T47D (cell line): ENCODE results near the gene CRYBA2.

Source experiments
- DNase-seq, 2 experiments: peaks; one replicate each; pipeline versions ENCODE4 v3.0.0 to v3.0.0-alpha.2; 2011 to 2012; ENCODE audit warnings: low read depth in 1 of 2, low spot score in 1 of 2
- JUND ChIP-seq: IDR thresholded peaks from 2 replicates; pipeline ENCODE4 v1.6.1; 2012; ENCODE audit warnings: low read depth
- in situ Hi-C: cut with HindIII; loops from 2 replicates; pipeline ENCODE4 v1.10.0; 2016; ENCODE audit warnings: low sequenced_read_pairs, low pct_unique_long_range_greater_than_20kb

The CRYBA2 gene, protein sequence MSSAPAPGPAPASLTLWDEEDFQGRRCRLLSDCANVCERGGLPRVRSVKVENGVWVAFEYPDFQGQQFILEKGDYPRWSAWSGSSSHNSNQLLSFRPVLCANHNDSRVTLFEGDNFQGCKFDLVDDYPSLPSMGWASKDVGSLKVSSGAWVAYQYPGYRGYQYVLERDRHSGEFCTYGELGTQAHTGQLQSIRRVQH

DNA sequence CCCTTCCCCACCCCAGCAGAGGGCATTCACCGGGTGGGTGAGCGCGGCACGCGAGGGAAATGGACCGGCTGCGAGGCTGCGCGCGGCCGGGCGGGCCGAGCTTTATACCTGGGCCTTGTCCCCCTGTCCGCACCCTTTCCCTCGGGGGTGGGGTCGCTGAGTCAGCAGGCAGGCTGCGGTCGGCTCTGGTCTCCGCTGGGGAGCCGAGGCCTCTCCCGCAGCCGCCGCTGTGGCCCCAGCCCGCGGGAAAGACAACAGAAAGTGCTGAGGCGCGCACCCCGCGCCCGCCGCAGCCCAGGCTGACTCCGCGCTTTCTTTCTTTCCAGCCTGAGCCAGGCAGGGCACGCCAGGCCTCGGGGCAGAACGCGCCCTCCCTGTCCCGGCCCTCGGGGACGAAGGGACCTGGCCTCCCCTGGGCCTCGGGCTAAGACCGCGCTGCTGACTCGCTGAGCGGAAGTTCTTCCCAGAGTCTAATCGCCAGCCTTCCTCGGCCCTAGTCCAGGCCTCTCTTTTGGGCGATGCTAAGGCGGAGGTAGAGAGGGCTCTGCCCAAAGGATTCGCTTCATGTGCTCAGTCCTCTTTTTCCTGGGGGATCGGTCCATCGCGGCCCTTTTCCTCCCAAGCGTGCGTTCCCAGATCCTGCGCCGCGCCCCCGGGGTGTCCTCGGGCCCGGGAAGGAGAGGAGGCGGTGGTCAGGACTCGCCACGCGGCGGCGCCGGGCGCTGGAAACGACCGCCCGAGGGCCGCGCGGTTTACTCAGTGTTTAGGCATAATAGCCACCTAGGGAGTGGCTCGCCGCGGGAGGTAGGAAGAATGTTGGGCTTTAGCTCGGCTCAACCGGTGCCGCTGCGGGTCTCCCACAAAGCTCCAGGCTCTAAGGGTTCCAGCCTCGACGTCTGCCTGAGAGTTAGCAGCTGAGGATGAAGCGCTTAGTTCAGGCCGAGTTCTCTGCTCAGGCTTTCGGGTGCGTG lies at the start of gene CRYBA2:
Gene CRYBA2 (minus strand): TSS at position 78 of the 971 bp plus-strand sequence. CDS start 246 bp downstream, outside the sequence.
- in situ Hi-C loops, result no loop called here
- no peak for TF ChIP-seq JUND
- DNase-seq, result no peak

DNA sequence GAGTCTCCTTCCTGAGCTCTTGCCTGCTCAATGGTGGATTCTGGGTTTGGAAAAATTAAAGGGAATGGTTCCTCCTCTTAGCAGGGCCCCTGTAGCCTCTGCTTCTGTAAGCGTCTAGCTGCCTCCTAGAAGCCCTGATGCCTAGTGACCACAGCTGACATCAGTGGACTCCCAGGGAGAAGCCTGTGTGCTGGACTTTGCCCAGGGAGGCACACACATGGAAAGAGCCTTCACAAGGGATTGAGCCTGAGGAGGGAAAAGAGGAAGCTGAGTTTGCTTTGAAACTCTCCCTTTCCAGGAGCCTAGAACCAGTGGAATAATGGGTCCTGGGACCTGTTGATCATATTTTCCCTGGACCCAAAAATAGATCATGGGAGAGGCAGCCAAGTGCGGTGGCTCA lies 49.5 kb upstream of the CRYBA2 start:
- in situ Hi-C loops, result no loop called here
- DNase-seq, result no peak

DNA sequence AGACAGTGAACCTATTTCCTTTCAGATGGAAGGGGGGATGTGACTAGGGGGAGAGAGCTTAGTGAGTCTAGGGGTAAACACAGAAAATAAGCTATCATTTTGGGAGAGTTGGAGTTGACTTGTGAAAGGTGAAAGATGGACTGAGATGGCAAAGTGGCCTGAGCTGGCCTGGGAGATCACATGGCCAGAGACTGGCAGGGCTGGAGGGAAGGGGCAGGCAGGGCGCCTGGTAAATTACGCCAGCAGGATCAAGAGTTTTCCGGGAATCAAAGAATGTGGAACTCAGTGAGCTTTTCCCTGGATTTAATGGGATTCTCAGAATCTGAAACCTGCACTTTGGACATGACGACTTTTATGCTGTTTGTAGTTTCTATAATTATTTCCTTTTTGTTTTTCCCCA lies 48.9 kb upstream of the CRYBA2 start:
- DNase-seq, result no peak
- TF ChIP-seq JUND, result no peak
- in situ Hi-C loops, result no loop called here

More for the DNA sequence above, 49.5 kb upstream of the CRYBA2 start:
- TF ChIP-seq JUND, result no peak

DNA sequence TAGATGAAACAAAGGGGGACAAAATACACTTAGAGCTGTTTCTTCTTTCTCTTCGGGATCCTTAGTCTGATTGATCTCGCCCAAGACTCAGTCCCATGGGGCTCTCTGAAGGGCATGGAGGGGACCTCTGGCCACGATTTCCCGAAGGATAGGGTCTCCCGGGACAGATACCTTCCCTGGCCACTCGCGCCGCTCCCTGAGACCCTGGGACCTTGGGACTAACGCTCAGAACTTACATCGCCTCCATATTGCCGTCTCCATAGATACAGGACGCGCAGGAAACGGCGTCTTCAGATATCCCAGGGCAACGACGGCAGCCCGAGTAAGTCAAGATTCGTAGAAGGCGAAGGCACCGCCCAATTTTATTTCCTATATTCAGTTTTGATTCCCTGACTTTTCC lies 48.0 kb upstream of the CRYBA2 start, which contains the start of gene CFAP65:
Gene CFAP65 (minus strand): TSS at position 265 of the 400 bp plus-strand sequence. CDS start 2,468 bp downstream, outside the sequence.
- peak in 1 of 2 experiments; percentile 57 for DNase-seq
- no peak for TF ChIP-seq JUND
- in situ Hi-C loops, result no loop called here

DNA sequence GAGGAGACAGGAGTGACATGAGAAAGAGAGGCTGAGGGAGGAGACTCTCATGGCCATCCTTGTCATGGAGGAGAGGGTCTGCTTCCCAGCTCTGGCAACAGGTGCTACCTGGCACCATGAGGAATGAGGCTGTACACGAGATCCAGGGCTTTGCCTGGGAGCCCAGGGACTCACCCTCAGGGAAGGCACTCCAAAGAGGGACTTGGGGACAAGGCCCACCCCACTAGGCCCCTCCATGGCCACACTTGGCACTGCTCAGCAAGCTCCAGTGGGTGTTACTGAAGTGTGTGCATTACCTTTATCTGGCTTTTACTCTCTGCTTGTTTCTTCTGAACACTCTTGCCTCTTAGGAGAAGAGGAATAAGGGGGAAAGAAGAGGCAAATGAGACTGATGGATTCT lies 45.4 kb upstream of the CRYBA2 start:
- DNase-seq, result no peak
- in situ Hi-C loops, result no loop called here
- TF ChIP-seq JUND, result no peak

DNA sequence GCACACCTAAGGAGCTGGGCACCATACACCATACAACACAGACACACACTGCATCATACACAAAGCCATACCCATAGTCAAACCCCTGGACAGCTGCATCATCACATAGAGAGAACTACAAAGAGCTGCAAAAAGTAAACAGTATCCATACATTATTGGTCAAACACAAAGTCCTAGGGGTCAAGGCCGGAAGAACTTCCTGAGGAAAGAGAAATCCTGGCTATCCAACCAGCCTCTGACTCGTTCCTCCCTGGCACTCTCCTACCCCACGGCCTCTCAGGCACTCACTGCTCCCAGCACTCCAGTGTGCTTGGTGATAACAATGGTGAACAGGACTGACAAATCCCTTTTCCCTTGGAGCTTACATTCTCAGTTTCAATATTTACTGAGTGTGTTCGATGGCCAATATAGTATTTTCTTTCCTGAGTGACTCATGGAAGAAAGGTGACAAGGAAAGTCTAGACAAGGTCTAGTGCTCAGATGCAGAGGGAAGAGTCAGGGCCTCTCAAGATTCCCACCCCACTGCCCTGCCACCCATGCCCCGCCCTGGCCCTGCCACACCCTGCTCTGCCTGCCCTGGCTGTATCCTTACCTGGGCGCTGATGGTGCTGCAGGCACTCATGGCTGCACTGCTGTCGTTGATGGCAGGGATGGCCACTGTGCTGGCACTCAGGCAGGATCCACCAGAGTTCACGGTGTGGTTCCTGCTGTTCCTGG lies 44.7 kb upstream of the CRYBA2 start:
- no peak for DNase-seq
- TF ChIP-seq JUND, result no peak
- in situ Hi-C loops, result no loop called here

DNA sequence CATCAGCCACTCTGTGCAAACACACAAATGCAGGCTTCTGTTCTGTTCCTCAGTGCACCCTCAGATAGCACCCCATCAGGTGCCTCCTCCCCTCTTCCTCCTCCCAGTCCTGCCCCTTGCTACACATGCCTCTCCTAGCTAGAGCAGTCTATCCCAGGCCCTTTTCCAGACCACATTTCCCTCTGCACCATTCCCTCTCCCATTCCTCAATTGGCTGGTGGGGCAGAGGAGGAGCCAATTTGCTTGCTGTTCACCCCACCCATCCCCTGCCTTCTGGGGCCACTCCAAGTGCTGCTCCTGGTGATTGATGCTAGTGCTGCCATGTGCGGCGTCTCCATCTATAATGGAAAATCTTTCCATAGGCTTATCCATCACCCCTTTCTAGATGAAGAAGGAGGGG lies 42.7 kb upstream of the CRYBA2 start:
- in situ Hi-C loops, result no loop called here
- DNase-seq, result no peak
- no peak for TF ChIP-seq JUND

DNA sequence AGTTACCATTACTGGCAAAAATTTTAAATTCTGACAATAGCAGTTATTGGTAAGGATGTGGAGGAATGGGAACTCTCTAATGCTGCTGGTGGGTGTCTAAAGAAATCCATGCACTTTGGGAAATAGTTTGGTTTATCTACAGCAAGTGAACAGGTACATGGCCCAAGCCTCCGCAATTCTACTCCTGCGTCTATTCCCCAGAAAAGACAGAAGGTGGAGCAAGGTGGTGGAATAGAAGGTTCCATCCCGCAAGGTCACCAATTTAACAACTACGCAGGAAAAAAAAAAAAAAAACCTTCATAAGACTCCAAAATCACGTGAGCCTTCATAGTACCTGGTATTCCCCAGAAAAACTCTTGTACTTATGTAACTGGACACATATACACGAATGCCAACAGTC lies 41.6 kb upstream of the CRYBA2 start:
- TF ChIP-seq JUND, result no peak
- in situ Hi-C loops, result no loop called here
- peak in 1 of 2 experiments; percentile 10 for DNase-seq

DNA sequence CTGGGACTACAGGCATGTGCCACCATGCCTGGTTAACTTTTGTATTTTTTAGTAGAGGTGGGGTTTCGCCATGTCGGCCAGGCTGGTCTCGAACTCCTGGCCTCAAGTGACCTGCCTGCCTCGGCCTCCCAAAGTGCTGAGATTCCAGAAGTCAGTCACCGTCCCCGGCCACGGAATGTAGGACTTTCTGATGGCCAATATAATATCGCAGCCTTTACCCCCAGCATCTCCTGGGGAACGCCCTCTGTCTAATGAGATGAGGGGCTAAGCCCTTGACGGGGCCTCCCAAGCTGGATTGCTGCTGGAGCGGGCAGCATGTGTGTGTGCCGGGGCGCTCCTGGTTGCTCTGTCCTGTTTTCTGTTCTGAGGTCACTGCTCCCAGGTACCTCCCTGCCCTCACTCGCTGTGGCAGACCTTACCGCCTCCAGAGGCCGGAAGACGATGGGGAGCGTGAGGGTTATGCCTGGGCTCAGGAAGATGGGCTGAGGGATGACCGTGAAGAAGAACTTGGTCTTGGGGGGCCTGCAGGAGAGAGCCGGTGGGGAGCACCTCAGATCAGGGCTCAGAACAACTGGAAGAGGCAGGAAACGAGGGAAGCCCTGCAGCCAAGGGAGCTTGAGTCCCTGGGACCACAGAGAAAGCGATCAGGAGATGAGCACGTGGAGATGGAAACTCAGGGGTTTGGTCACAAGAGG lies 39.0 kb upstream of the CRYBA2 start:
- no peak for TF ChIP-seq JUND
- in situ Hi-C loops, result no loop called here
- DNase-seq, result no peak

DNA sequence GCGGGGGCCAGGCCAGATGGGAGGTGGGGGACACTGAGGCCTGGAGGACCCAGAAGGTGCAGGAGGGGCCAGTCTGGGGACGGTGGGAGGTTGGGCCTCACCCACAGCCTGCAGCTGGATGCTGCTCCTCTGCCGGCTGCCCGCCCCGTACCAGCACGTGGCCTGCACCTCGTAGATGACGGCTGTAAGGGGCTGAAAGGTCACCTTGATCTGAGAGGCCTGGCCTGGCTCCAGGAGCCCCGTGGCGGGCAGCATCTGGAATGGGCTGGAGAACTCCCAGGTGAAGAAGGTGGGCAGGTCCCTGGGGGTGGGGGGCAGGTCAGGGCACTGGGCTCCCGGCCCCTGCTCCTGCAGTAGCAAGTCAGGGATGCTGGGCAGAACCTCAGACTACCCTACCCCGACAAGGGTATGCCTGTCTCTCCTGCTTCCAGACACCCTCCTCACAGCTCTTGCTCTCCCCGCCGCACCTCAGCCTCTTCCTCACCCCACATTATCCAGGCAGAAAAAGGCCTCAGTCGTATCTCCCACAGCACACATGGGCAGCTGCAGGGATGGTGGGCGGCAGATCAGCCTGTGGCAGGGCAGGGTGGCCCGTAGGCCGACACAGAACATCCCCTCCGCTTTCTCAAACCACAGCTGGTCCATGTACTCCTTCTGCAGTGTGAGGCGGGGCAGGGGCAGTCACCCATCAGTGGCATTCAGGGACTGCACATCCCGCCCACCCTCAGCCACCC lies 38.0 kb upstream of the CRYBA2 start:
- no peak for DNase-seq
- no peak for TF ChIP-seq JUND
- in situ Hi-C loops, result no loop called here

DNA sequence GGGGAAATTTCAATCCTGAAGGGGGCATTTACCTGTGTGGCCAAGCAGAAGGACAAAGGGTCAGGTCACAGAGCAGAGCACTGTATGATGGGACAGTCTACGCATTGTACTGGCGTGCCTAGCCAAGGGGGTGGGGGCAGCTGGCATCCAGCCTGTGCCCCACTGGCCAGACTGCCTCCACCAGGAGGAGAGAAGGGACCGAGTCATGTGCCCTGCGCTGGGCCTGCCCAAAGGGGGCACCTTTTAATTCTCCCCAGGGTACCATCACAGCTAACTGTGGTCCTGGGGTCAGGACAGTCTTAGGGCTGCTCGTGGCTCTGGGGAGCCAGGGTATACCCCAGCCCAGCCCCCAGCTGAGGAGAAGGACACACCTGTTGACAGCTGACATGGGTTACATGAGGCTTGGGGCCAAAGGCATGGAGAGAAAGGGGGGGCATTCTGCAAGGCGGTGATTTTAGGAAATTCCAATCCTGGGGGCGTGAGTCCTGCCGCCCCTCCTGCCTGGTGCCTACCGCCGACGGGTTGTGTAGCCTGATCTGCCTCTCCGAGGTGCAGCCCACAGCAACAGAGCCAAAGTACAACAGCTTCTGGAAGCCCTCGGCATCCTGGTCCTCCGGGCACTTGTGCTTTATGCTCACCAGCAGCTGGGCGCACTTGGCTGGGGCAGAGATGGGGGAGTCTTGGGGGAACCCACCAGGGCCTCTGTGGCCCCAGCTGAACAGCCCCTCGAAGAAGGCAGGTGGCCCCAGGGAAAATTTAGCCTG lies 37.1 kb upstream of the CRYBA2 start:
- no peak for TF ChIP-seq JUND
- DNase-seq, result no peak
- in situ Hi-C loops, result no loop called here
